A549 (cell line): ENCODE results near the gene CDKN1C.

ENCODE experiments used
- BHLHE40 ChIP-seq: IDR thresholded peaks from 2 replicates; pipeline ENCODE4 v1.6.1; 2012; ENCODE audit warnings: low read depth, low read length, inconsistent platforms
- CEBPB ChIP-seq, 2 experiments: fragments of >200 bp in 1 of 2; sonication (Bioruptor Twin) in 1 of 2; formaldehyde crosslinking in 1 of 2; IDR thresholded peaks; 2 replicates each; pipeline ENCODE4 v1.6.1; 2012 to 2016
- EP300 ChIP-seq, 2 experiments: fragments of >200 bp; sonication (Bioruptor Twin); formaldehyde crosslinking; IDR thresholded peaks; 2 replicates in 1 of 2; 3 replicates in 1 of 2; pipeline ENCODE4 v1.6.1; 2016 to 2017
- POLR2A ChIP-seq: IDR thresholded peaks from 2 replicates; pipeline ENCODE4 v1.6.1; 2012; ENCODE audit warnings: mild to moderate bottlenecking, low read length
- TF ChIP-seq, protein P1 (sequence below): IDR thresholded peaks from 2 replicates; pipeline ENCODE4 v1.6.1; 2012
- TF ChIP-seq, protein P2 (sequence below): fragments of 450-650 bp; IDR thresholded peaks from 2 replicates; pipeline ENCODE4 v1.6.1; 2014; ENCODE audit warnings: antibody characterized with exemption
- TF ChIP-seq, protein P3 (sequence below): IDR thresholded peaks from 2 replicates; pipeline ENCODE4 v1.6.1; 2012

DNA sequence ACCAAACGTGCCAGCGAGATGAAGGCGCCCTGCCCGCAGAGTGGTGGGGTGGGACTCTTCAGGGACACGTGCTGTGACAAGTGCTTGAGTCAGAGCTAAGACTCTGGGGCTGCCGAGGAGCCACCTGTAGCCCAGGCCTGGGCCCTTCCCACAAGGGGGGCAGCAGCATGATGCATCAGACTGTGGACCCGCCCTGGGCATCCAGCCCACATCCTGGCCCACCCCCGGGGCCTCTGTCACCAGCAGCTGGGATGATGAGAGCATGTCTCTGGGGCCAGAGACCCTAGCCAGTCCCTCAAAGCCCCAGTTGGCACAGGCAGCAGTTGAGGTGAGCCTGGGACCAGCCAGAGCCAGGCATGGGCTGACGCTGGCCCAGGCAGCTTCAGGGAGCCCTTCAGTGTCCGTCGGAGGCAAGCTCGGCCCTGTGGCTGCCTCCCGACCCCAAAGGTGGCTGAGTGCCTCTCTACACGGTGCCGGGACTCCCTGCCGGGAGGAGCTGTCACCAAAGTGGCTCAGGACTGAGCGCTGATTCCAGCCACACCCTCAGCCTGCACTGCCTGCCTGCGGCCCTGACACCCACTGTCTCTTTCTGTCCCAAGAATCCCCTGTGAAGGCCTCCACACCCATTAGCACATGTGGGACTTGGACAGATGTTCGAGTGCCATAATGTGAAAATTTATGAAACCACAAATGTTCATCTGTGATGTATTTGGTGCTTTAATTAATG, 41.3 kb downstream of the CDKN1C start:
- TF ChIP-seq EP300 (IDR thresholded peaks at IDR 0.05) (no peak), POLR2A (no peak), BHLHE40 (no peak), CEBPB (IDR thresholded peaks at IDR 0.05) (no peak)
- TF ChIP-seq, protein P1, sequence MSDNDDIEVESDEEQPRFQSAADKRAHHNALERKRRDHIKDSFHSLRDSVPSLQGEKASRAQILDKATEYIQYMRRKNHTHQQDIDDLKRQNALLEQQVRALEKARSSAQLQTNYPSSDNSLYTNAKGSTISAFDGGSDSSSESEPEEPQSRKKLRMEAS: no peak
- TF ChIP-seq, protein P2, sequence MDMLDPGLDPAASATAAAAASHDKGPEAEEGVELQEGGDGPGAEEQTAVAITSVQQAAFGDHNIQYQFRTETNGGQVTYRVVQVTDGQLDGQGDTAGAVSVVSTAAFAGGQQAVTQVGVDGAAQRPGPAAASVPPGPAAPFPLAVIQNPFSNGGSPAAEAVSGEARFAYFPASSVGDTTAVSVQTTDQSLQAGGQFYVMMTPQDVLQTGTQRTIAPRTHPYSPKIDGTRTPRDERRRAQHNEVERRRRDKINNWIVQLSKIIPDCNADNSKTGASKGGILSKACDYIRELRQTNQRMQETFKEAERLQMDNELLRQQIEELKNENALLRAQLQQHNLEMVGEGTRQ: no peak
- TF ChIP-seq, protein P3, sequence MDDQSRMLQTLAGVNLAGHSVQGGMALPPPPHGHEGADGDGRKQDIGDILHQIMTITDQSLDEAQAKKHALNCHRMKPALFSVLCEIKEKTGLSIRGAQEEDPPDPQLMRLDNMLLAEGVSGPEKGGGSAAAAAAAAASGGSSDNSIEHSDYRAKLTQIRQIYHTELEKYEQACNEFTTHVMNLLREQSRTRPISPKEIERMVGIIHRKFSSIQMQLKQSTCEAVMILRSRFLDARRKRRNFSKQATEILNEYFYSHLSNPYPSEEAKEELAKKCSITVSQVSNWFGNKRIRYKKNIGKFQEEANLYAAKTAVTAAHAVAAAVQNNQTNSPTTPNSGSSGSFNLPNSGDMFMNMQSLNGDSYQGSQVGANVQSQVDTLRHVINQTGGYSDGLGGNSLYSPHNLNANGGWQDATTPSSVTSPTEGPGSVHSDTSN: no peak
